WTC11 (cell line): ENCODE data around the gene IMPDH1. TPM values are rescaled to one million over a fixed set of nuclear protein-coding genes. Genes with fewer than 3 reads are reported as not detected.
A peak's percentile ranks its signal among the peaks of the same experiment; 100 is the strongest.

Source experiments
- ATAC-seq: fragments of 200-7000 bp; cut with Tn5 transposase; 2 replicates; pipeline ENCODE4 v1.10.0; 2021; ENCODE audit warnings: mild to moderate bottlenecking, moderate library complexity
- CTCF ChIA-PET: fragments of 300-600 bp; sonication (Branson Sonifier 250); formaldehyde crosslinking; loops from one replicate; lab custom pipeline; 2021; ENCODE audit warnings: antibody characterized with exemption; lab: Charles Lee
- POLR2A ChIA-PET: fragments of 350-600 bp; sonication (Branson Sonifier 250); formaldehyde crosslinking; loops from one replicate; lab custom pipeline; 2021; ENCODE audit warnings: antibody characterized with exemption; lab: Charles Lee
- DNase-seq: peaks from one replicate; pipeline ENCODE4 v3.0.0; 2021; ENCODE audit warnings: low spot score
- H3K27ac Mint-ChIP-seq: 2 replicates; pipeline ENCODE4 v1.8.0; 2021; ENCODE audit warnings: mixed read lengths
- H3K27me3 Mint-ChIP-seq: 2 replicates; pipeline ENCODE4 v1.8.0; 2021; ENCODE audit warnings: low read depth, mild to moderate bottlenecking, moderate library complexity, mixed read lengths
- H3K36me3 Mint-ChIP-seq: 2 replicates; pipeline ENCODE4 v1.8.0; 2021; ENCODE audit warnings: mixed read lengths
- H3K4me1 Mint-ChIP-seq: 2 replicates; pipeline ENCODE4 v1.8.0; 2022; ENCODE audit warnings: mixed read lengths
- H3K4me3 Mint-ChIP-seq: 2 replicates; pipeline ENCODE4 v1.8.0; 2021; ENCODE audit warnings: mild to moderate bottlenecking, moderate library complexity, mixed read lengths
- H3K9me3 Mint-ChIP-seq: 2 replicates; pipeline ENCODE4 v1.8.0; 2021; ENCODE audit warnings: mixed read lengths
- ARID4B ChIP-seq: sonication (generic); formaldehyde crosslinking; IDR thresholded peaks from 2 replicates; pipeline ENCODE4 v1.8.0; 2023; ENCODE audit warnings: missing genetic modification reagents, mild to moderate bottlenecking, borderline replicate concordance
- CREM ChIP-seq: sonication (generic); formaldehyde crosslinking; IDR thresholded peaks from 2 replicates; pipeline ENCODE4 v1.8.1; 2022; ENCODE audit warnings: mild to moderate bottlenecking, missing genetic modification reagents, moderate library complexity
- CTCF ChIP-seq: fragments of 200-600 bp; IDR thresholded peaks from 2 replicates; pipeline ENCODE4 v1.8.0; 2022; ENCODE audit warnings: antibody characterized with exemption
- E2F1 ChIP-seq: sonication (generic); formaldehyde crosslinking; IDR thresholded peaks from 2 replicates; pipeline ENCODE4 v1.8.0; 2022; ENCODE audit warnings: mild to moderate bottlenecking, missing genetic modification reagents
- GRHL2 ChIP-seq: fragments of 250-450 bp; sonication (Bioruptor Pico); IDR thresholded peaks from 2 replicates; pipeline ENCODE4 v1.8.0; 2022; ENCODE audit warnings: mild to moderate bottlenecking, moderate library complexity; ENCODE audit not compliant: insufficient replicate concordance, severe bottlenecking
- HMGA2 ChIP-seq: fragments of 250-450 bp; sonication (Bioruptor Pico); IDR thresholded peaks from 2 replicates; pipeline ENCODE4 v1.4.0; 2021; ENCODE audit warnings: mild to moderate bottlenecking, moderate library complexity
- IRF2 ChIP-seq: sonication (generic); formaldehyde crosslinking; IDR thresholded peaks from 2 replicates; pipeline ENCODE4 v1.8.0; 2022; ENCODE audit warnings: low read depth, missing genetic modification reagents, borderline replicate concordance
- JUN ChIP-seq: sonication (generic); formaldehyde crosslinking; IDR thresholded peaks from 2 replicates; pipeline ENCODE4 v1.8.0; 2023; ENCODE audit warnings: mild to moderate bottlenecking, missing genetic modification reagents
- MYBL2 ChIP-seq: sonication (generic); formaldehyde crosslinking; IDR thresholded peaks from 2 replicates; pipeline ENCODE4 v1.8.1; 2023; ENCODE audit warnings: mild to moderate bottlenecking, moderate library complexity, missing genetic modification reagents
- OVOL2 ChIP-seq: fragments of 250-450 bp; sonication (Bioruptor Pico); IDR thresholded peaks from 2 replicates; pipeline ENCODE4 v1.9.0; 2021; ENCODE audit warnings: mild to moderate bottlenecking, borderline replicate concordance
- TCF7 ChIP-seq: sonication (generic); formaldehyde crosslinking; IDR thresholded peaks from 2 replicates; pipeline ENCODE4 v1.8.0; 2022; ENCODE audit warnings: mild to moderate bottlenecking, low read depth, missing genetic modification reagents, moderate library complexity
- USF1 ChIP-seq: sonication (generic); formaldehyde crosslinking; IDR thresholded peaks from 2 replicates; pipeline ENCODE4 v1.8.0; 2022; ENCODE audit warnings: mild to moderate bottlenecking, missing genetic modification reagents
- USF2 ChIP-seq: sonication (generic); formaldehyde crosslinking; IDR thresholded peaks from 2 replicates; pipeline ENCODE4 v1.8.1; 2023; ENCODE audit warnings: mild to moderate bottlenecking, missing genetic modification reagents, moderate library complexity
- ZNF121 ChIP-seq: sonication (generic); formaldehyde crosslinking; IDR thresholded peaks from 2 replicates; pipeline ENCODE4 v1.8.0; 2023; ENCODE audit warnings: missing genetic modification reagents
- ZNF138 ChIP-seq: sonication (generic); formaldehyde crosslinking; conservative IDR thresholded peaks from 2 replicates; pipeline ENCODE4 v1.8.1; 2022; ENCODE audit warnings: mild to moderate bottlenecking, moderate library complexity, missing genetic modification reagents
- ZNF416 ChIP-seq: fragments of 250-450 bp; sonication (Bioruptor Pico); IDR thresholded peaks from 2 replicates; pipeline ENCODE4 v1.9.0; 2021; ENCODE audit warnings: mild to moderate bottlenecking, inconsistent platforms
- total RNA-seq: library from RNA; stranded (reverse); gene quantifications from 3 replicates; pipeline ENCODE4 v1.2.3, GENCODE V29; 2021

The IMPDH1 gene
- total RNA-seq, 1 experiment from 2014 or later, result 54.2 TPM

GRCh38 chr7:128425850-128426249 lies 16.1 kb upstream of the IMPDH1 start:
- ChIA-PET POLR2A (no interaction called here), CTCF (interaction anchor here (0.6 to 7.1 kb wide), 22 partner anchors 9 to 539 kb away, joined by 3 to 199 read pairs (median 12); partner anchors contain the start of genes HILPDA, IMPDH1 and METTL2B)
- TF ChIP-seq CTCF (peak; percentile 94), TCF7 (CRISPR knock-in tag) (no peak), ZNF416 (CRISPR knock-in tag) (no peak), ARID4B (CRISPR knock-in tag) (no peak)
- TF ChIP-seq, all 79 proteins: peak for 1
- Mint-ChIP-seq H3K27ac (no peak overlapping the region), H3K4me1 (peaks cover 2% of the 10 kb centered on the region; the same call in 1 of the 2 replicates), H3K36me3 (no peaks in the 10 kb centered on the region), H3K27me3 (no peaks in the 10 kb centered on the region), H3K9me3 (no peaks in the 10 kb centered on the region), H3K4me3 (no peak overlapping the region)
- ATAC-seq (peak; percentile 67), DNase-seq (peak; percentile 91)

GRCh38 chr7:128424686-128425275 lies 15.0 kb upstream of the IMPDH1 start:
- H3K27me3 Mint-ChIP-seq, result no peaks in the 10 kb centered on the region
- TF ChIP-seq E2F1 (CRISPR knock-in tag) (no peak), CREM (no peak), USF2 (CRISPR knock-in tag) (no peak), IRF2 (no peak), JUN (CRISPR knock-in tag) (no peak), ZNF138 (CRISPR knock-in tag) (no peak), USF1 (CRISPR knock-in tag) (no peak), ZNF121 (no peak), MYBL2 (CRISPR knock-in tag) (no peak), HMGA2 (CRISPR knock-in tag) (no peak), GRHL2 (no peak), OVOL2 (CRISPR knock-in tag) (no peak)
- H3K9me3 Mint-ChIP-seq, result no peaks in the 10 kb centered on the region
- no peaks in the 10 kb centered on the region for H3K36me3 Mint-ChIP-seq
- ChIA-PET POLR2A (no interaction called here), CTCF (interaction anchor here (0.7 to 7.1 kb wide), 13 partner anchors 9 to 78 kb away, joined by 3 to 199 read pairs (median 23); partner anchors contain the start of gene IMPDH1)
- H3K4me1 Mint-ChIP-seq, result no peaks in the 10 kb centered on the region
- DNase-seq (no peak), ATAC-seq (no peak)
- no peak overlapping the region for H3K4me3 Mint-ChIP-seq
- H3K27ac Mint-ChIP-seq, result no peak overlapping the region
